Hepatocyte (in vitro differentiated cells): ENCODE measurements around the gene AKR1B1. TPM values are rescaled to one million over a fixed set of nuclear protein-coding genes. Genes with fewer than 3 reads are reported as not detected.

Source experiments
- DNase-seq: peaks from one replicate; pipeline ENCODE4 v3.0.0-alpha.2; 2016; ENCODE audit warnings: low spot score
- H2AFZ ChIP-seq: fragments of 200-600 bp; sonication (generic); 2 replicates; pipeline ENCODE4 v1.6.0; 2016; ENCODE audit warnings: antibody characterized with exemption, mild to moderate bottlenecking
- H3K27ac ChIP-seq: fragments of 200-600 bp; sonication (generic); 2 replicates; pipeline ENCODE4 v1.5.1; 2016; ENCODE audit warnings: mild to moderate bottlenecking
- H3K27me3 ChIP-seq: fragments of 200-600 bp; sonication (generic); 2 replicates; pipeline ENCODE4 v1.6.1; 2016
- H3K36me3 ChIP-seq: fragments of 200-600 bp; sonication (generic); replicated peaks from 2 replicates; pipeline ENCODE4 v1.5.1; 2016; ENCODE audit warnings: low read depth; ENCODE audit not compliant: insufficient read depth
- H3K4me1 ChIP-seq: fragments of 200-600 bp; sonication (generic); 2 replicates; pipeline ENCODE4 v1.5.1; 2016; ENCODE audit warnings: mild to moderate bottlenecking, moderate library complexity; ENCODE audit not compliant: insufficient read depth
- H3K4me2 ChIP-seq: fragments of 200-600 bp; sonication (generic); 2 replicates; pipeline ENCODE4 v1.6.0; 2016
- H3K4me3 ChIP-seq: fragments of 200-600 bp; sonication (generic); 2 replicates; pipeline ENCODE4 v1.5.1; 2016; ENCODE audit warnings: mild to moderate bottlenecking
- H3K79me2 ChIP-seq: fragments of 200-600 bp; sonication (generic); 2 replicates; pipeline ENCODE4 v1.6.0; 2017; ENCODE audit warnings: mild to moderate bottlenecking
- H3K9me2 ChIP-seq: fragments of 200-600 bp; sonication (generic); replicated peaks from 2 replicates; pipeline ENCODE4 v1.6.0; 2017; ENCODE audit warnings: mild to moderate bottlenecking; ENCODE audit not compliant: insufficient read depth
- H3K9me3 ChIP-seq: fragments of 200-600 bp; sonication (generic); 2 replicates; pipeline ENCODE4 v1.5.1; 2016; ENCODE audit warnings: low read depth, mild to moderate bottlenecking
- H4K20me1 ChIP-seq: fragments of 200-600 bp; sonication (generic); 2 replicates; pipeline ENCODE4 v1.6.0; 2016; ENCODE audit warnings: mild to moderate bottlenecking; ENCODE audit not compliant: insufficient read depth, poor library complexity, severe bottlenecking
- CTCF ChIP-seq: fragments of 200-600 bp; sonication (generic); IDR thresholded peaks from 2 replicates; pipeline ENCODE4 v1.5.1; 2016; ENCODE audit warnings: antibody characterized with exemption, mild to moderate bottlenecking; ENCODE audit not compliant: poor library complexity
- EZH2 ChIP-seq: fragments of 200-600 bp; sonication (generic); IDR thresholded peaks from 2 replicates; pipeline ENCODE4 v1.6.1; 2016; ENCODE audit warnings: antibody characterized with exemption, mild to moderate bottlenecking, borderline replicate concordance
- EZH2phosphoT487 ChIP-seq: fragments of 200-600 bp; sonication (generic); IDR thresholded peaks from one replicate; pipeline ENCODE4 v1.6.1; 2018; ENCODE audit warnings: antibody characterized with exemption, mild to moderate bottlenecking, low read depth, moderate library complexity; ENCODE audit not compliant: unreplicated experiment, severe bottlenecking
- WGBS: methylation state at CpG from one replicate; pipeline ENCODE4 v1.1.6; 2016; ENCODE audit warnings: low lambda C conversion rate; ENCODE audit errors: missing lambda C conversion rate; 5-methylcytosine and 5-hydroxymethylcytosine counted together
- polyA plus RNA-seq: library from polyadenylated mRNA; unstranded; fragments of >200 nt; fragmentation: Nextera tagmentation; extraction: Ambion mirVana; gene quantifications from 2 replicates; pipeline ENCODE4 v1.2.1, GENCODE V29; 2016
- total RNA-seq: library from RNA; depleted of rRNA; stranded (reverse); fragments of >200 nt; gene quantifications from 2 replicates; pipeline ENCODE4 v1.2.3, GENCODE V29; 2014

The AKR1B1 gene
- total and polyA plus RNA-seq, 2 experiments from 2014 or later, result 129 to 342 TPM

GRCh38 chr7:134443396-134444070 lies 15.4 kb downstream of the AKR1B1 start:
- Histone ChIP-seq H3K27ac (no peak overlapping the region), H2AFZ (no peak overlapping the region), H3K27me3 (no peaks in the 10 kb centered on the region), H3K4me1 (no peaks in the 10 kb centered on the region), H3K9me3 (no peaks in the 10 kb centered on the region), H3K9me2 (no peaks in the 10 kb centered on the region), H4K20me1 (no peaks in the 10 kb centered on the region), H3K36me3 (no peaks in the 10 kb centered on the region), H3K4me2 (no peak overlapping the region), H3K79me2 (no peaks in the 10 kb centered on the region), H3K4me3 (no peak overlapping the region)
- 90% methylated on average over 10 of the region's 10 CpGs for WGBS
- TF ChIP-seq EZH2, result no peak
- TF ChIP-seq CTCF, result no peak
- TF ChIP-seq EZH2phosphoT487, result no peak
- no peak for DNase-seq

GRCh38 chr7:134442441-134443220 lies 16.3 kb downstream of the AKR1B1 start:
- no peaks in the 10 kb centered on the region for H3K4me1 ChIP-seq
- no peak overlapping the region for H3K4me2 ChIP-seq
- TF ChIP-seq EZH2 (no peak), EZH2phosphoT487 (no peak), CTCF (no peak)
- WGBS, result 95% methylated on average over 9 of the region's 9 CpGs
- no peaks in the 10 kb centered on the region for H4K20me1 ChIP-seq
- H3K4me3 ChIP-seq, result no peak overlapping the region
- H3K27me3 ChIP-seq, result no peaks in the 10 kb centered on the region
- no peaks in the 10 kb centered on the region for H3K9me2 ChIP-seq
- no peak for DNase-seq
- H2AFZ ChIP-seq, result no peak overlapping the region
- no peak overlapping the region for H3K27ac ChIP-seq
- H3K79me2 ChIP-seq, result no peaks in the 10 kb centered on the region
- H3K9me3 ChIP-seq, result no peaks in the 10 kb centered on the region
- no peaks in the 10 kb centered on the region for H3K36me3 ChIP-seq

- Histone ChIP-seq H3K36me3 (no peaks in the 10 kb centered on the region), H3K27ac (no peak overlapping the region), H3K9me2 (no peaks in the 10 kb centered on the region), H3K4me1 (no peaks in the 10 kb centered on the region), H3K4me3 (no peak overlapping the region), H3K27me3 (no peaks in the 10 kb centered on the region), H3K4me2 (no peak overlapping the region), H2AFZ (no peak overlapping the region), H3K79me2 (no peaks in the 10 kb centered on the region), H4K20me1 (no peaks in the 10 kb centered on the region), H3K9me3 (no peaks in the 10 kb centered on the region)
- DNase-seq, result no peak
- TF ChIP-seq CTCF (no peak), EZH2phosphoT487 (no peak), EZH2 (no peak)
- WGBS, result 95% methylated on average over 4 of the region's 4 CpGs
Measured at GRCh38 chr7:134441264-134441663, 17.6 kb downstream of the AKR1B1 start.
